NCI-H510A treated with DMSO at 0.1 percent for 48 hours (cell line): ENCODE data around the gene CLTCL1.
"Not testable (repeated sequence)": the region's sequence is repeated elsewhere in the genome, so short reads cannot be mapped to it uniquely, and the experiment has no call there.

Experiments
- DNase-seq: peaks from one replicate; lab custom pipeline; 2025; lab: John Stamatoyannopoulos, UW

CLTCL1 gene

DNA sequence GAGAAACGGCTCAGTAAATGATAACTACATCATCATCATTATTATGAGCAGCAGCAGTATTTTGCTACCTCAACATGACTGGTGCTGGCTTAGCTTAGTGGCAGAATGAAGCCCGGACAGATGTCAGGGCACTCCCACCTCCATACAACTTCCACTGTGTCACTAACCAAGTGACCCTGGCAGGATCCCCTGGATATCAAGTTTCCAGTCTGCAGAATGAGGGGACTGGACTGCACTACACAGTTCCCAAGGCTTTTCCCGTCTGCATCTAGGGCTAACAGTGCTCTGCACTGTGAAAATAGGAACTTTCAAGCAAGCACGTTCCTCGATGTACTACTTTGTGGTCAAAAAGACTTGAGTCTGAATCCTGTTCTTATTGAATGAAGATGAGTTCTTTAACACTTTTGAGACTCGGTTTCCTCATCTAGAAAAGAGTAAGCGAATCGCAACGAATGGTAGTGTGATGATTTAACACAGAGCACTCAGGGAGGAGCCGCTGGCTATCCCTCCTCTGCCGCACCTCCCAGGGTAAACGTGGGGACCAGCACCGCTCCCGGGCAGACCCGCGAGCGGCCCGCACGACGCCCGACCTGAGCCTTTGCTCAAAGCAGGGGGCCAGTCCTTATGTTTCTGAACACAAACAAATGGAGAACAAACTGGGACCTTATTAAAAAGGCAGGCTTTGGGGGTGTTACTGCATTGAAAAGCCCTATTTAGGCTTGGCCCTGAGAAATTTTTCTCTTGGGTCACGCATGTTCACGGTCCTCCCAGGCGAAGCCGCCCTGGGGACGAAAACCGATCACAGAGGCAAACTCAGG lies 910 bp downstream of the CLTCL1 start:
- DNase-seq, result no peak

- DNase-seq, result no peak
These were observed 1.9 kb downstream of the CLTCL1 start for GRCh38 chr22:19289475-19290161.

DNA sequence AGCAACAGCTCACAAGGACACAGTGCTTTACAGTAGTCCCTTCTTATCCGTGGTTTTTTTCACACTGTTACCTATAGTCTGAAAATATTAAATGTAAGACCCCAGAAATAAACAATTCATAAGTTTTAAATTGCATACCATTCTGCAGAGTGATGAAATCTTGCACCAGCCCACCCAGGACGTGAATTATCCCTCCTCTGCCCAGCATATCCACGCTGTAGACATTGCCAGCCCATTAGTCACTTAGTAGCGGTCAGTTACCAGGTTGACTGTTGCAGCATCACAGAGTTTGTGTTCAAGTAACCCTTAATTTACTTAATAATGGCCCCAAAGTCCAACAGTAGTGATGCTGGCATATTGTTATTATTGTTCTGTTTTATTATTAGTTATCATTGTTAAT lies 3.6 kb downstream of the CLTCL1 start:
- DNase-seq, result no peak

- DNase-seq, result peak; percentile 82
These were observed 4.3 kb downstream of the CLTCL1 start for GRCh38 chr22:19287076-19287707.

GRCh38 chr22:19285831-19286230 lies 5.7 kb downstream of the CLTCL1 start:
- no peak for DNase-seq

DNA sequence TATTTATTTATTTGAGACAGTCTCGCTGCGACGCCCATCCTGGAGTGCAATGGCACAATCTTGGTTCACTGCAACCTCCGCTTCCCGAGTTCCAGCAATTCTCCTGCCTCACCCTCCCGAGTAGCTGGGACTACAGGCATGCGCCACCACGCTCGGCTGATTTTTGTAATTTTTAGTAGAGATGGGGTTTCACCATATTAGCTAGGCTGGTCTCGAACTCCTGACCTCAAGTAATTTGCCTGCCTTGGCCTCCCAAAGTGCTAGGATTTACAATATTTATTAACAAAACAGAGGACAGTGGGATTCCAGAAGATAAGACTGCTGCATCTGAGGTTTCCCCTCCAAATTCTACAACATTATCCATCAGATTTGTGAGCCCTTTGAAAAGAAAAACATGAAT lies 12.4 kb downstream of the CLTCL1 start:
- not testable (repeated sequence) for DNase-seq

DNA sequence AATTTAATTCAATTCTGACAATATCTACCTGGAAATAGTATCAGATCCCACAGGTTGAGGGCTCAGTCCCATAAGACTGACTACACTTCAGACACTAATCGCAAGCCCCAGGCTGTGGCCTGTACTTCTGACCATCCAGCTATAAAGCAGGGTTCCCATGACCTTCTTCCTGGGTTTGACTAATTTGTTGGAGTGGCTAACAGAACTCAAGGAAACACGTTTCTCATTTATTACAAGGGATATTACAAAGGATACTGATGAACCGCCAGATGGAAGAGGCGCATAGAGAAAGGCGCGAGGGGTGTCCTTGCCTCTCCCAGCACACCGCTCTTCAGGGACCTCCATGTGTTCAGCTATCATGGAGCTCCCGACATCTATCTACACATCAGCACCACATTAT lies 13.7 kb downstream of the CLTCL1 start:
- DNase-seq, result no peak

- no peak for DNase-seq
These were observed 15.5 kb downstream of the CLTCL1 start for GRCh38 chr22:19275919-19276600.

DNA sequence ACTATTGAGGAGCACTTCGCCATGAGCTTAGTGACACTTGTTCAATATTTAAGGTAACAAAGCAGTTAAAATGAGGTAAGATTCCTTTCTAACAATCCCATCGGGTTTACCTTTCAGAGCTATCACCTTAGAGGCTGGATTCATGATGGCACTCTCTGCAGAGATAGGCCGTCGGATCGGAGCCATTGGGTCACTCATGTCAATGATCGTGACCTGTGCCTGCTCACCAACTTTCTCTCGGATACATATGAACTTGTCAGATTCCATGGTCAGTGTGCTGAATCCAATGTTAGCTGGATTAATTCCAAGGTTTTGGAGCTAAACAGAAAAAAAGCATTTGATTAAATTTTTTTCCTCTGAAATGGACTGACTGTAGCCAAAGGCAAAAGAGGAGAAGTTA lies 16.0 kb downstream of the CLTCL1 start:
- DNase-seq, result no peak

DNA sequence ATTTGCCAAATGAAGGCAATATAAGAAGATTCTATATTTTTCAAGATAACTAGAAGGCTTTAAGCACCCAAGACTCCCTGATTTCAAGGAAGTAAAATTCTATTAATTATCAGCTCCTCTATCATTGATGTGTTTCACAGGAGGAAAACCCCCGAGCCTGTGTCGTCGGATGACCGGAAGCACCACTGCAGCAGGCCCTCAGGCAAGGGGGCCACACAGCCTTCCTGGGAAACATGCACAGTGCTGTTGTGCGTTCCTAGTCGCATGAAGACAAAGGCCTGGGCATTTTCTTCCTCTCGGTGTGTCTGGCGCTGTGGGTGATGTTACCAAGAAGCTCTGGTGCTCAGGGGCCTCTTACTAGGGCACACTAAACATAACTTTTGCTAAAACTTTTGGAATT lies 16.4 kb downstream of the CLTCL1 start:
- no peak for DNase-seq

- no peak for DNase-seq
These were observed 19.5 kb downstream of the CLTCL1 start for GRCh38 chr22:19271856-19272535.

DNA sequence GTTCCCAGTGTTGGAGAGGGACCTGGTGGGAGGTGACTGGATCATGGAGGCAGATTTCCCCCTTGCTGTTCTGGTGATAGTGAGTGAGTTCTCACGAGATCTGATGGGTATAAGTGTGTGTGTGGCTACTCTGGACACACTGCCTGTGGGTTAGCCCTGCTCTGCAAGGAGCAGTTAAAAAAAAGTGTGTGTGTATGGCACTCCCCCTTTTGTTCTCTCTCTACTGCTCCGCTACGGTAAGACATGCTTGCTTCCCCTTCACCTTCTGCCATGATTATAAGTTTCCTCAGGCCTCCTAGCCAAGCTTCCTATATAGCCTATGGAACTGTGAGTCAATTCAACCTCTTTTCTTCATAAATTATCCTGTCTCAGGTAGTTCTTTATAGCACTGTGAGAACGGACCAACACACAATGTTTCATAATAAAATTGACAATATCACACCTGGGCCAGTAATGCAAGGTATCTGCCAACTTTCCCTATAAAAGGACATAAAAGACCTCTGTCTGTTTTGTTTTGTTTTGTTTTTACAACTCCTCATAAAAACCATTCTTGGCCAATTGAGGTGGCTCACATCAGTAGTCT lies 20.2 kb downstream of the CLTCL1 start:
- no peak for DNase-seq

- DNase-seq, result no peak
These were observed 20.6 kb downstream of the CLTCL1 start for GRCh38 chr22:19270873-19271272.

GRCh38 chr22:19266547-19267086 lies 24.9 kb downstream of the CLTCL1 start:
- DNase-seq, result no peak

DNA sequence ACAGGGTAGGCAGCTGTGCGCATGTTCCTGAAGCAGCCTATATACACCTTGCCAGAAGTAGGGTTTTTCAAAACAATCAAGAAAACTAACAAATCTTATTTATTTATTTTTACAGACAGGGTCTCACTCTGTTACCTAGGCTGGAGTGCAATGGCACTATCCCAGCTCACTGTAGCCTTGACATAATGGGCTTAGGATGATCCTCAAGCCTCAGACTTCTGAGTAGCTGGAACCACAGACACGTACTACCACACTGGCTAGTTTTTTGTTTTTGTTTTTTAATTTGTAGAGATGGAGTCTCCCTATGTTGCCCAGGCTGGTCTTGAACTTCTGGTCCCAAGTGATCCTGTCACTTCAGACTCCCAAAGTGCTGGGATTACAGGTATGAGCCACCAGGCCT lies 25.7 kb downstream of the CLTCL1 start:
- DNase-seq, result no peak

DNA sequence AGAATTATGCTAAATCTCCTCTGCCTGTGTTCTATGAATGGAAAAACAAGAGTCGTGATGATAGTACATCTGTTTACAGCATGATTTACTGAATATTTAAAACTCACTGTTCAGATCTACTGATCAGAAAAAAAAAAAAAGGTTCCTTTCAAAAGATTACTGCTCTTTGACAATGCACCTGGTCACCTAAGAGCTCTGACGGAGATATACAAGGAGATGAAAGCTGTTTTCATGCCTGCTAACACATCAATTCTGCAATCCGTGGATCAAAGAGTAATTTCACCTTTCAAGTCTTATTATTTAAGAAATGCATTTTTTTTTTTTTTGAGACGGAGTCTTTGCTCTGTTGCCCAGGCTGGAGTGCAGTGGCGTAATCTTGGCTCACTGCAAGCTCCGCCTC lies 30.7 kb downstream of the CLTCL1 start:
- DNase-seq, result no peak

- DNase-seq, result no peak
These were observed 31.3 kb downstream of the CLTCL1 start for GRCh38 chr22:19260194-19260593.

- DNase-seq, result not testable (repeated sequence)
These were observed 32.6 kb downstream of the CLTCL1 start for GRCh38 chr22:19258968-19259288.

- DNase-seq, result no peak
These were observed 33.1 kb downstream of the CLTCL1 start for GRCh38 chr22:19258371-19258770.

- DNase-seq, result not testable (repeated sequence)
These were observed 35.2 kb downstream of the CLTCL1 start for GRCh38 chr22:19256362-19256761.

DNA sequence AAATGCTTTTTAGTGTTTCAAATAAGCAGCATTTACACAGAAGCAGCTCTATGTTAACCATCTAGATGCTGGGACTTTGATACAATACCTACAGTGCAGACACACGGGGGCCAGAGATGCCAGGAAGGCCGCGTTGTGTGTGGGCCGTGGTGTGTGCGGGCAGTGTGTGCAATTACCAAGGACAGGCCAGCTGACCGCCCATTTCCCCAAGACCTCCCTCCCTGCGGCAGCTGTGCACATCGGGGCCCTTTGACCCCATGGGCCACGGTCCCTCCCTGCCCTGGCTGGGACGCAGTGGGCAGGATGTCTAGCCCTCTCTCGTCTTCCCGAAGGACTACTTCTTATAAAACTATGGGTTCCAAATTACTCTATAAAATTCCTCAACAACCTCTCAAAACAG lies 38.4 kb downstream of the CLTCL1 start:
- DNase-seq, result no peak
